Ecto neural progenitor cell (in vitro differentiated cells): Measurements from ENCODE around the gene TRIM39.
A peak's percentile ranks its signal among the peaks of the same experiment; 100 is the strongest.

Experiments used
- DNase-seq: peaks from one replicate; pipeline ENCODE4 v3.0.0-alpha.2; 2018; ENCODE audit warnings: low spot score

TRIM39 gene

GRCh38 chr6:30327232-30327746 lies 562 bp downstream of the TRIM39 start:
- no peak for DNase-seq

- DNase-seq: no peak
Observed at GRCh38 chr6:30328397-30328796, 1.7 kb downstream of the TRIM39 start.

GRCh38 chr6:30329331-30329730 lies 2.6 kb downstream of the TRIM39 start:
- no peak for DNase-seq

GRCh38 chr6:30331981-30332380 lies 5.3 kb downstream of the TRIM39 start:
- no peak for DNase-seq

- no peak for DNase-seq
Observed at GRCh38 chr6:30334075-30334783, 7.5 kb downstream of the TRIM39 start.

- DNase-seq: no peak
Observed at GRCh38 chr6:30340589-30341054, 13.9 kb downstream of the TRIM39 start.

GRCh38 chr6:30341218-30341617 lies 14.5 kb downstream of the TRIM39 start:
- no peak for DNase-seq

- DNase-seq: no peak
Observed at GRCh38 chr6:30341728-30342127, 15.0 kb downstream of the TRIM39 start.

GRCh38 chr6:30344191-30344867 lies 17.6 kb downstream of the TRIM39 start:
- DNase-seq: no peak

- peak; percentile 89 for DNase-seq
Observed at GRCh38 chr6:30344868-30345671, 18.3 kb downstream of the TRIM39 start, which contains the start of gene RPP21. Gene RPP21, plus strand, starts transcription at chr6:30345156. Its CDS starts 16 bp downstream, at chr6:30345172.

- no peak for DNase-seq
Observed at GRCh38 chr6:30345852-30346251, 19.1 kb downstream of the TRIM39 start.

- no peak for DNase-seq
Observed at GRCh38 chr6:30348957-30349356, 22.2 kb downstream of the TRIM39 start.

GRCh38 chr6:30349421-30350177 lies 22.9 kb downstream of the TRIM39 start:
- no peak for DNase-seq

GRCh38 chr6:30350524-30350923 lies 23.8 kb downstream of the TRIM39 start:
- DNase-seq: no peak

GRCh38 chr6:30352550-30352949 lies 25.8 kb downstream of the TRIM39 start:
- no peak for DNase-seq

GRCh38 chr6:30355281-30355680 lies 28.6 kb downstream of the TRIM39 start:
- no peak for DNase-seq

GRCh38 chr6:30356536-30356935 lies 29.8 kb downstream of the TRIM39 start:
- DNase-seq: no peak

- peak; percentile 76 for DNase-seq
Observed at GRCh38 chr6:30357678-30358540, 31.2 kb downstream of the TRIM39 start.

- no peak for DNase-seq
Observed at GRCh38 chr6:30359276-30359675, 32.5 kb downstream of the TRIM39 start.

- no peak for DNase-seq
Observed at GRCh38 chr6:30360139-30360538, 33.4 kb downstream of the TRIM39 start.

GRCh38 chr6:30361661-30362060 lies 34.9 kb downstream of the TRIM39 start:
- DNase-seq: no peak
